ENCODE data around the gene PCBP3.

- TF ChIP-seq TAF1 (conservative IDR thresholded peaks at IDR 0.05) (no peak), CTCF (IDR thresholded peaks at IDR 0.05; ENCODE audit: low read depth, low read length, missing input control) (no peak), SP1 (IDR thresholded peaks at IDR 0.05) (no peak)
- TF ChIP-seq, protein P1, sequence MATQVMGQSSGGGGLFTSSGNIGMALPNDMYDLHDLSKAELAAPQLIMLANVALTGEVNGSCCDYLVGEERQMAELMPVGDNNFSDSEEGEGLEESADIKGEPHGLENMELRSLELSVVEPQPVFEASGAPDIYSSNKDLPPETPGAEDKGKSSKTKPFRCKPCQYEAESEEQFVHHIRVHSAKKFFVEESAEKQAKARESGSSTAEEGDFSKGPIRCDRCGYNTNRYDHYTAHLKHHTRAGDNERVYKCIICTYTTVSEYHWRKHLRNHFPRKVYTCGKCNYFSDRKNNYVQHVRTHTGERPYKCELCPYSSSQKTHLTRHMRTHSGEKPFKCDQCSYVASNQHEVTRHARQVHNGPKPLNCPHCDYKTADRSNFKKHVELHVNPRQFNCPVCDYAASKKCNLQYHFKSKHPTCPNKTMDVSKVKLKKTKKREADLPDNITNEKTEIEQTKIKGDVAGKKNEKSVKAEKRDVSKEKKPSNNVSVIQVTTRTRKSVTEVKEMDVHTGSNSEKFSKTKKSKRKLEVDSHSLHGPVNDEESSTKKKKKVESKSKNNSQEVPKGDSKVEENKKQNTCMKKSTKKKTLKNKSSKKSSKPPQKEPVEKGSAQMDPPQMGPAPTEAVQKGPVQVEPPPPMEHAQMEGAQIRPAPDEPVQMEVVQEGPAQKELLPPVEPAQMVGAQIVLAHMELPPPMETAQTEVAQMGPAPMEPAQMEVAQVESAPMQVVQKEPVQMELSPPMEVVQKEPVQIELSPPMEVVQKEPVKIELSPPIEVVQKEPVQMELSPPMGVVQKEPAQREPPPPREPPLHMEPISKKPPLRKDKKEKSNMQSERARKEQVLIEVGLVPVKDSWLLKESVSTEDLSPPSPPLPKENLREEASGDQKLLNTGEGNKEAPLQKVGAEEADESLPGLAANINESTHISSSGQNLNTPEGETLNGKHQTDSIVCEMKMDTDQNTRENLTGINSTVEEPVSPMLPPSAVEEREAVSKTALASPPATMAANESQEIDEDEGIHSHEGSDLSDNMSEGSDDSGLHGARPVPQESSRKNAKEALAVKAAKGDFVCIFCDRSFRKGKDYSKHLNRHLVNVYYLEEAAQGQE (IDR thresholded peaks at IDR 0.05), result no peak
These were observed 219.7 kb downstream of the PCBP3 start for GRCh38 chr21:45863267-45863666.
